OCI-LY1 (cell line): ENCODE measurements around the gene RELL1.

Experiments used
- H2AFZ ChIP-seq: fragments of 200-600 bp; sonication (generic), shearing (Covaris generic); 2 replicates; pipeline ENCODE4 v1.6.0; 2014; ENCODE audit warnings: antibody characterized with exemption, mild to moderate bottlenecking, low read length
- H3F3A ChIP-seq: fragments of 200-600 bp; sonication (generic), shearing (Covaris generic); 2 replicates; pipeline ENCODE4 v1.6.0; 2014; ENCODE audit warnings: mild to moderate bottlenecking, antibody characterized with exemption, low read length, moderate library complexity; ENCODE audit not compliant: insufficient read depth
- H3K27ac ChIP-seq: fragments of 200-600 bp; sonication (generic); 2 replicates; pipeline ENCODE4 v1.5.1; 2014; ENCODE audit warnings: low read length, mixed run types, mild to moderate bottlenecking, low read depth; ENCODE audit not compliant: poor library complexity, severe bottlenecking
- H3K27me3 ChIP-seq: fragments of 200-600 bp; sonication (generic); 2 replicates; pipeline ENCODE4 v1.6.0; 2014; ENCODE audit warnings: antibody characterized with exemption, mild to moderate bottlenecking, low read length, moderate library complexity; ENCODE audit not compliant: insufficient read depth
- H3K36me3 ChIP-seq: fragments of 200-600 bp; sonication (generic); 2 replicates; pipeline ENCODE4 v1.6.1; 2014; ENCODE audit warnings: mild to moderate bottlenecking, antibody characterized with exemption, low read length, moderate library complexity, mixed read lengths; ENCODE audit not compliant: insufficient read depth
- H3K4me1 ChIP-seq: fragments of 200-600 bp; sonication (generic); 2 replicates; pipeline ENCODE4 v1.5.1; 2014; ENCODE audit warnings: mild to moderate bottlenecking, low read length, moderate library complexity; ENCODE audit not compliant: insufficient read depth, severe bottlenecking
- H3K4me2 ChIP-seq: fragments of 200-600 bp; sonication (generic), shearing (Covaris generic); 2 replicates; pipeline ENCODE4 v1.6.1; 2014; ENCODE audit warnings: low read length
- H3K4me3 ChIP-seq: fragments of 200-600 bp; sonication (generic); 2 replicates; pipeline ENCODE4 v1.5.1; 2014; ENCODE audit warnings: low read length, low read depth, mild to moderate bottlenecking, mixed read lengths; ENCODE audit not compliant: poor library complexity, severe bottlenecking
- H3K79me2 ChIP-seq: fragments of 200-600 bp; shearing (Covaris generic); 2 replicates; pipeline ENCODE4 v1.6.1; 2016; ENCODE audit warnings: mixed run types, low read length, mixed read lengths; ENCODE audit not compliant: insufficient read depth
- H3K9ac ChIP-seq: fragments of 200-600 bp; sonication (generic), shearing (Covaris generic); 2 replicates; pipeline ENCODE4 v1.6.1; 2014; ENCODE audit warnings: mild to moderate bottlenecking, low read length, mixed read lengths
- H3K9me2 ChIP-seq: fragments of 200-600 bp; sonication (generic), shearing (Covaris generic); 2 replicates; pipeline ENCODE4 v1.6.1; 2014; ENCODE audit warnings: low read depth, mild to moderate bottlenecking, low read length, mixed read lengths
- H3K9me3 ChIP-seq: fragments of 200-600 bp; shearing (Covaris generic); 2 replicates; pipeline ENCODE4 v1.6.1; 2014; ENCODE audit warnings: low read length, mixed read lengths
- H4K20me1 ChIP-seq: fragments of 200-600 bp; sonication (generic), shearing (Covaris generic); 2 replicates; pipeline ENCODE4 v1.6.0; 2016; ENCODE audit warnings: mild to moderate bottlenecking, low read length; ENCODE audit not compliant: insufficient read depth
- CTCF ChIP-seq: fragments of 200-600 bp; sonication (generic), shearing (Covaris generic); IDR thresholded peaks from 2 replicates; pipeline ENCODE4 v1.5.1; 2017; ENCODE audit warnings: mild to moderate bottlenecking, antibody characterized with exemption, low read length, moderate library complexity, mixed read lengths
- EZH2 ChIP-seq: fragments of 200-600 bp; sonication (generic), shearing (Covaris generic); IDR thresholded peaks from 2 replicates; pipeline ENCODE4 v1.8.0; 2017; ENCODE audit warnings: borderline replicate concordance, mixed run types, mild to moderate bottlenecking, antibody characterized with exemption, low read length, moderate library complexity, mixed read lengths

Gene RELL1

GRCh38 chr4:37650481-37650880, 35.7 kb downstream of the RELL1 start:
- no peak overlapping the region for H3K4me2 ChIP-seq

GRCh38 chr4:37649268-37649667, 36.9 kb downstream of the RELL1 start:
- Histone ChIP-seq H3K27me3 (no peaks in the 10 kb centered on the region), H3K27ac (peak overlapping the region; percentile 13), H3K36me3 (peaks cover 41% of the 10 kb centered on the region; the same call in 1 of the 2 replicates), H3K9me3 (no peaks in the 10 kb centered on the region), H3K4me2 (no peak overlapping the region), H2AFZ (no peak overlapping the region), H3K9me2 (no peaks in the 10 kb centered on the region), H3K4me1 (peaks cover 36% of the 10 kb centered on the region), H3F3A (no peaks in the 10 kb centered on the region), H3K79me2 (peaks cover 5% of the 10 kb centered on the region; the same call in 1 of the 2 replicates), H3K9ac (no peak overlapping the region), H3K4me3 (no peak overlapping the region), H4K20me1 (no peaks in the 10 kb centered on the region)
- TF ChIP-seq EZH2 (no peak), CTCF (no peak)

More at GRCh38 chr4:37650481-37650880, 35.7 kb downstream of the RELL1 start:
- Histone ChIP-seq H3K9me2 (no peaks in the 10 kb centered on the region), H3K79me2 (peaks cover 5% of the 10 kb centered on the region; the same call in 1 of the 2 replicates), H3K4me1 (peaks cover 27% of the 10 kb centered on the region), H3F3A (no peaks in the 10 kb centered on the region), H2AFZ (no peak overlapping the region), H3K36me3 (peaks cover 44% of the 10 kb centered on the region), H3K27ac (no peak overlapping the region), H3K9me3 (no peaks in the 10 kb centered on the region), H3K4me3 (no peak overlapping the region), H4K20me1 (no peaks in the 10 kb centered on the region), H3K27me3 (no peaks in the 10 kb centered on the region), H3K9ac (no peak overlapping the region)
- no peak for TF ChIP-seq CTCF
- no peak for TF ChIP-seq EZH2

GRCh38 chr4:37648084-37648817, 37.9 kb downstream of the RELL1 start:
- Histone ChIP-seq H3K27ac (peak overlapping the region; percentile 90), H4K20me1 (no peaks in the 10 kb centered on the region)

More at GRCh38 chr4:37648084-37648817, 37.9 kb downstream of the RELL1 start:
- H3K79me2 ChIP-seq = 0 out of 2 replicates have a peak, but pooled peaks cover 5% of the 10 kb centered on the region
- no peaks in the 10 kb centered on the region for H3K27me3 ChIP-seq
- no peak overlapping the region for H2AFZ ChIP-seq
- no peak overlapping the region for H3K4me3 ChIP-seq
- peaks cover 38% of the 10 kb centered on the region; the same call in 1 of the 2 replicates for H3K36me3 ChIP-seq
- peaks cover 36% of the 10 kb centered on the region for H3K4me1 ChIP-seq
- TF ChIP-seq CTCF = no peak
- no peak for TF ChIP-seq EZH2
- no peak overlapping the region for H3K4me2 ChIP-seq
- no peaks in the 10 kb centered on the region for H3F3A ChIP-seq
- no peaks in the 10 kb centered on the region for H3K9me2 ChIP-seq
- no peaks in the 10 kb centered on the region for H3K9me3 ChIP-seq
- no peak overlapping the region for H3K9ac ChIP-seq
